ENCODE data around the gene PHACTR1. TPM values are rescaled to one million over a fixed set of nuclear protein-coding genes. Genes with fewer than 3 reads are reported as not detected.

Gene PHACTR1
- total RNA-seq, 1 experiment from 2014 or later = 15.5 TPM

DNA sequence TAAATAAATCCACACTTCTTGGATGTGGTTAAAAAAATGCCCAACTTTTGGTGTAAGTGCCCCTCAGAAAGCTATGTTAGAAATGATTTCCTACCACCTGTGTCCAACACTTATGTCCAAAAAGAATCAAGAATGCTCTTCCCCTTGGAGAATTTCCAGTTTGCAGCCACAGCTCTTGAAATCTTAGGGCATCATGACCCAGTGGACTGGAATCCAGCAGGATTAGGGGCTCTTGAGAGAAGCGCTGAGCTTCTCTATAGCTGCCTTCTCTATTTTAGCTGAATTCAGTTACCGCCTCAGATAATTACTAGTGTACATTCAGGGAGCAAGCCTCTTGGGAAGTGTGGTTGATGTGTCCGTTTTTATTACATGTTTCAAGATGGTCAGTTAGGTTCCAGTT lies 2.5 kb downstream of the PHACTR1 start:
- no peak for DNase-seq (ENCODE audit: low spot score)
- TF ChIP-seq JAZF1 (CRISPR knock-in tag; IDR thresholded peaks at IDR 0.05) (no peak), CREB1 (CRISPR knock-in tag; IDR thresholded peaks at IDR 0.05) (no peak), ZNF396 (CRISPR knock-in tag; IDR thresholded peaks at IDR 0.05; ENCODE audit: borderline replicate concordance) (no peak), RELA (CRISPR knock-in tag; IDR thresholded peaks at IDR 0.05; ENCODE audit: borderline replicate concordance) (no peak), TEAD4 (CRISPR knock-in tag; IDR thresholded peaks at IDR 0.05) (no peak), SP1 (CRISPR knock-in tag; conservative IDR thresholded peaks at IDR 0.05) (no peak), FOXJ3 (CRISPR knock-in tag; IDR thresholded peaks at IDR 0.05; ENCODE audit: borderline replicate concordance) (no peak), ETV6 (CRISPR knock-in tag; IDR thresholded peaks at IDR 0.05) (no peak), NFE2L1 (CRISPR knock-in tag; IDR thresholded peaks at IDR 0.05) (no peak), PRRX2 (CRISPR knock-in tag; IDR thresholded peaks at IDR 0.05) (no peak), ZNF219 (CRISPR knock-in tag; IDR thresholded peaks at IDR 0.05; ENCODE audit: borderline replicate concordance) (no peak)
- TF ChIP-seq, protein P1, sequence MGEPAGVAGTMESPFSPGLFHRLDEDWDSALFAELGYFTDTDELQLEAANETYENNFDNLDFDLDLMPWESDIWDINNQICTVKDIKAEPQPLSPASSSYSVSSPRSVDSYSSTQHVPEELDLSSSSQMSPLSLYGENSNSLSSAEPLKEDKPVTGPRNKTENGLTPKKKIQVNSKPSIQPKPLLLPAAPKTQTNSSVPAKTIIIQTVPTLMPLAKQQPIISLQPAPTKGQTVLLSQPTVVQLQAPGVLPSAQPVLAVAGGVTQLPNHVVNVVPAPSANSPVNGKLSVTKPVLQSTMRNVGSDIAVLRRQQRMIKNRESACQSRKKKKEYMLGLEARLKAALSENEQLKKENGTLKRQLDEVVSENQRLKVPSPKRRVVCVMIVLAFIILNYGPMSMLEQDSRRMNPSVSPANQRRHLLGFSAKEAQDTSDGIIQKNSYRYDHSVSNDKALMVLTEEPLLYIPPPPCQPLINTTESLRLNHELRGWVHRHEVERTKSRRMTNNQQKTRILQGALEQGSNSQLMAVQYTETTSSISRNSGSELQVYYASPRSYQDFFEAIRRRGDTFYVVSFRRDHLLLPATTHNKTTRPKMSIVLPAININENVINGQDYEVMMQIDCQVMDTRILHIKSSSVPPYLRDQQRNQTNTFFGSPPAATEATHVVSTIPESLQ (CRISPR knock-in tag; IDR thresholded peaks at IDR 0.05) = no peak
- TF ChIP-seq, protein P2, sequence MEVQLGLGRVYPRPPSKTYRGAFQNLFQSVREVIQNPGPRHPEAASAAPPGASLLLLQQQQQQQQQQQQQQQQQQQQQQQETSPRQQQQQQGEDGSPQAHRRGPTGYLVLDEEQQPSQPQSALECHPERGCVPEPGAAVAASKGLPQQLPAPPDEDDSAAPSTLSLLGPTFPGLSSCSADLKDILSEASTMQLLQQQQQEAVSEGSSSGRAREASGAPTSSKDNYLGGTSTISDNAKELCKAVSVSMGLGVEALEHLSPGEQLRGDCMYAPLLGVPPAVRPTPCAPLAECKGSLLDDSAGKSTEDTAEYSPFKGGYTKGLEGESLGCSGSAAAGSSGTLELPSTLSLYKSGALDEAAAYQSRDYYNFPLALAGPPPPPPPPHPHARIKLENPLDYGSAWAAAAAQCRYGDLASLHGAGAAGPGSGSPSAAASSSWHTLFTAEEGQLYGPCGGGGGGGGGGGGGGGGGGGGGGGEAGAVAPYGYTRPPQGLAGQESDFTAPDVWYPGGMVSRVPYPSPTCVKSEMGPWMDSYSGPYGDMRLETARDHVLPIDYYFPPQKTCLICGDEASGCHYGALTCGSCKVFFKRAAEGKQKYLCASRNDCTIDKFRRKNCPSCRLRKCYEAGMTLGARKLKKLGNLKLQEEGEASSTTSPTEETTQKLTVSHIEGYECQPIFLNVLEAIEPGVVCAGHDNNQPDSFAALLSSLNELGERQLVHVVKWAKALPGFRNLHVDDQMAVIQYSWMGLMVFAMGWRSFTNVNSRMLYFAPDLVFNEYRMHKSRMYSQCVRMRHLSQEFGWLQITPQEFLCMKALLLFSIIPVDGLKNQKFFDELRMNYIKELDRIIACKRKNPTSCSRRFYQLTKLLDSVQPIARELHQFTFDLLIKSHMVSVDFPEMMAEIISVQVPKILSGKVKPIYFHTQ (CRISPR knock-in tag; IDR thresholded peaks at IDR 0.05) = no peak
- TF ChIP-seq, protein P3, sequence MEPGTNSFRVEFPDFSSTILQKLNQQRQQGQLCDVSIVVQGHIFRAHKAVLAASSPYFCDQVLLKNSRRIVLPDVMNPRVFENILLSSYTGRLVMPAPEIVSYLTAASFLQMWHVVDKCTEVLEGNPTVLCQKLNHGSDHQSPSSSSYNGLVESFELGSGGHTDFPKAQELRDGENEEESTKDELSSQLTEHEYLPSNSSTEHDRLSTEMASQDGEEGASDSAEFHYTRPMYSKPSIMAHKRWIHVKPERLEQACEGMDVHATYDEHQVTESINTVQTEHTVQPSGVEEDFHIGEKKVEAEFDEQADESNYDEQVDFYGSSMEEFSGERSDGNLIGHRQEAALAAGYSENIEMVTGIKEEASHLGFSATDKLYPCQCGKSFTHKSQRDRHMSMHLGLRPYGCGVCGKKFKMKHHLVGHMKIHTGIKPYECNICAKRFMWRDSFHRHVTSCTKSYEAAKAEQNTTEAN (CRISPR knock-in tag; IDR thresholded peaks at IDR 0.05) = no peak
- TF ChIP-seq, protein P4, sequence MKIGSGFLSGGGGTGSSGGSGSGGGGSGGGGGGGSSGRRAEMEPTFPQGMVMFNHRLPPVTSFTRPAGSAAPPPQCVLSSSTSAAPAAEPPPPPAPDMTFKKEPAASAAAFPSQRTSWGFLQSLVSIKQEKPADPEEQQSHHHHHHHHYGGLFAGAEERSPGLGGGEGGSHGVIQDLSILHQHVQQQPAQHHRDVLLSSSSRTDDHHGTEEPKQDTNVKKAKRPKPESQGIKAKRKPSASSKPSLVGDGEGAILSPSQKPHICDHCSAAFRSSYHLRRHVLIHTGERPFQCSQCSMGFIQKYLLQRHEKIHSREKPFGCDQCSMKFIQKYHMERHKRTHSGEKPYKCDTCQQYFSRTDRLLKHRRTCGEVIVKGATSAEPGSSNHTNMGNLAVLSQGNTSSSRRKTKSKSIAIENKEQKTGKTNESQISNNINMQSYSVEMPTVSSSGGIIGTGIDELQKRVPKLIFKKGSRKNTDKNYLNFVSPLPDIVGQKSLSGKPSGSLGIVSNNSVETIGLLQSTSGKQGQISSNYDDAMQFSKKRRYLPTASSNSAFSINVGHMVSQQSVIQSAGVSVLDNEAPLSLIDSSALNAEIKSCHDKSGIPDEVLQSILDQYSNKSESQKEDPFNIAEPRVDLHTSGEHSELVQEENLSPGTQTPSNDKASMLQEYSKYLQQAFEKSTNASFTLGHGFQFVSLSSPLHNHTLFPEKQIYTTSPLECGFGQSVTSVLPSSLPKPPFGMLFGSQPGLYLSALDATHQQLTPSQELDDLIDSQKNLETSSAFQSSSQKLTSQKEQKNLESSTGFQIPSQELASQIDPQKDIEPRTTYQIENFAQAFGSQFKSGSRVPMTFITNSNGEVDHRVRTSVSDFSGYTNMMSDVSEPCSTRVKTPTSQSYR (CRISPR knock-in tag; IDR thresholded peaks at IDR 0.05) = no peak
- TF ChIP-seq, protein P5, sequence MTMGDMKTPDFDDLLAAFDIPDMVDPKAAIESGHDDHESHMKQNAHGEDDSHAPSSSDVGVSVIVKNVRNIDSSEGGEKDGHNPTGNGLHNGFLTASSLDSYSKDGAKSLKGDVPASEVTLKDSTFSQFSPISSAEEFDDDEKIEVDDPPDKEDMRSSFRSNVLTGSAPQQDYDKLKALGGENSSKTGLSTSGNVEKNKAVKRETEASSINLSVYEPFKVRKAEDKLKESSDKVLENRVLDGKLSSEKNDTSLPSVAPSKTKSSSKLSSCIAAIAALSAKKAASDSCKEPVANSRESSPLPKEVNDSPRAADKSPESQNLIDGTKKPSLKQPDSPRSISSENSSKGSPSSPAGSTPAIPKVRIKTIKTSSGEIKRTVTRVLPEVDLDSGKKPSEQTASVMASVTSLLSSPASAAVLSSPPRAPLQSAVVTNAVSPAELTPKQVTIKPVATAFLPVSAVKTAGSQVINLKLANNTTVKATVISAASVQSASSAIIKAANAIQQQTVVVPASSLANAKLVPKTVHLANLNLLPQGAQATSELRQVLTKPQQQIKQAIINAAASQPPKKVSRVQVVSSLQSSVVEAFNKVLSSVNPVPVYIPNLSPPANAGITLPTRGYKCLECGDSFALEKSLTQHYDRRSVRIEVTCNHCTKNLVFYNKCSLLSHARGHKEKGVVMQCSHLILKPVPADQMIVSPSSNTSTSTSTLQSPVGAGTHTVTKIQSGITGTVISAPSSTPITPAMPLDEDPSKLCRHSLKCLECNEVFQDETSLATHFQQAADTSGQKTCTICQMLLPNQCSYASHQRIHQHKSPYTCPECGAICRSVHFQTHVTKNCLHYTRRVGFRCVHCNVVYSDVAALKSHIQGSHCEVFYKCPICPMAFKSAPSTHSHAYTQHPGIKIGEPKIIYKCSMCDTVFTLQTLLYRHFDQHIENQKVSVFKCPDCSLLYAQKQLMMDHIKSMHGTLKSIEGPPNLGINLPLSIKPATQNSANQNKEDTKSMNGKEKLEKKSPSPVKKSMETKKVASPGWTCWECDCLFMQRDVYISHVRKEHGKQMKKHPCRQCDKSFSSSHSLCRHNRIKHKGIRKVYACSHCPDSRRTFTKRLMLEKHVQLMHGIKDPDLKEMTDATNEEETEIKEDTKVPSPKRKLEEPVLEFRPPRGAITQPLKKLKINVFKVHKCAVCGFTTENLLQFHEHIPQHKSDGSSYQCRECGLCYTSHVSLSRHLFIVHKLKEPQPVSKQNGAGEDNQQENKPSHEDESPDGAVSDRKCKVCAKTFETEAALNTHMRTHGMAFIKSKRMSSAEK (CRISPR knock-in tag; IDR thresholded peaks at IDR 0.05; ENCODE audit: borderline replicate concordance) = no peak
- TF ChIP-seq, protein P6, sequence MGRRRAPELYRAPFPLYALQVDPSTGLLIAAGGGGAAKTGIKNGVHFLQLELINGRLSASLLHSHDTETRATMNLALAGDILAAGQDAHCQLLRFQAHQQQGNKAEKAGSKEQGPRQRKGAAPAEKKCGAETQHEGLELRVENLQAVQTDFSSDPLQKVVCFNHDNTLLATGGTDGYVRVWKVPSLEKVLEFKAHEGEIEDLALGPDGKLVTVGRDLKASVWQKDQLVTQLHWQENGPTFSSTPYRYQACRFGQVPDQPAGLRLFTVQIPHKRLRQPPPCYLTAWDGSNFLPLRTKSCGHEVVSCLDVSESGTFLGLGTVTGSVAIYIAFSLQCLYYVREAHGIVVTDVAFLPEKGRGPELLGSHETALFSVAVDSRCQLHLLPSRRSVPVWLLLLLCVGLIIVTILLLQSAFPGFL (CRISPR knock-in tag; IDR thresholded peaks at IDR 0.05; ENCODE audit: borderline replicate concordance) = no peak
- TF ChIP-seq, protein P7, sequence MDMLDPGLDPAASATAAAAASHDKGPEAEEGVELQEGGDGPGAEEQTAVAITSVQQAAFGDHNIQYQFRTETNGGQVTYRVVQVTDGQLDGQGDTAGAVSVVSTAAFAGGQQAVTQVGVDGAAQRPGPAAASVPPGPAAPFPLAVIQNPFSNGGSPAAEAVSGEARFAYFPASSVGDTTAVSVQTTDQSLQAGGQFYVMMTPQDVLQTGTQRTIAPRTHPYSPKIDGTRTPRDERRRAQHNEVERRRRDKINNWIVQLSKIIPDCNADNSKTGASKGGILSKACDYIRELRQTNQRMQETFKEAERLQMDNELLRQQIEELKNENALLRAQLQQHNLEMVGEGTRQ (CRISPR knock-in tag; IDR thresholded peaks at IDR 0.05) = no peak
- TF ChIP-seq, protein P8, sequence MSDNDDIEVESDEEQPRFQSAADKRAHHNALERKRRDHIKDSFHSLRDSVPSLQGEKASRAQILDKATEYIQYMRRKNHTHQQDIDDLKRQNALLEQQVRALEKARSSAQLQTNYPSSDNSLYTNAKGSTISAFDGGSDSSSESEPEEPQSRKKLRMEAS (CRISPR knock-in tag; IDR thresholded peaks at IDR 0.05) = no peak
- no peak overlapping the region for H3K4me3 Mint-ChIP-seq
- no peaks in the 10 kb centered on the region for H3K27me3 Mint-ChIP-seq (ENCODE audit: low read depth)
- peaks cover 31% of the 10 kb centered on the region for H3K4me1 Mint-ChIP-seq
- ChIA-PET POLR2A (interaction anchor here (0.5 kb wide), 1 partner anchor 60 kb away, joined by 3 read pairs; no protein-coding TSS in a partner anchor), CTCF (no interaction called here)
- H3K27ac Mint-ChIP-seq = no peak overlapping the region
- no peaks in the 10 kb centered on the region for H3K36me3 Mint-ChIP-seq
- ATAC-seq = no peak
- no peaks in the 10 kb centered on the region for H3K9me3 Mint-ChIP-seq

Data from WTC11 (cell line).